HFF-Myc (cell line): ENCODE data around the gene ING5.
"Not testable (repeated sequence)": the region's sequence is repeated elsewhere in the genome, so short reads cannot be mapped to it uniquely, and the experiment has no call there.

ENCODE experiments used
- DNase-seq: peaks from one replicate; pipeline ENCODE4 v3.0.0-alpha.2; 2011; ENCODE audit warnings: low read depth; ENCODE audit errors: extremely low read depth
- H3K4me3 ChIP-seq: replicated peaks from 2 replicates; pipeline ENCODE4 v1.5.1; 2011; ENCODE audit warnings: low read depth, mild to moderate bottlenecking, control low read depth, low read length
- CTCF ChIP-seq: IDR thresholded peaks from 2 replicates; pipeline ENCODE4 v1.5.1; 2012; ENCODE audit warnings: mild to moderate bottlenecking, low read depth, low read length, control low read depth; ENCODE audit errors: missing control alignments

ING5 gene

GRCh38 chr2:241730671-241731293, 28.9 kb downstream of the ING5 start:
- no peak overlapping the region for H3K4me3 ChIP-seq
- no peak for DNase-seq
- no peak for TF ChIP-seq CTCF

GRCh38 chr2:241732513-241733186, 30.8 kb downstream of the ING5 start:
- DNase-seq, H3K4me3 ChIP-seq: not testable (repeated sequence)
- peak; percentile 31 for TF ChIP-seq CTCF

- peak overlapping the region; percentile 80 for H3K4me3 ChIP-seq
- DNase-seq, result no peak
- TF ChIP-seq CTCF, result no peak
Observed at GRCh38 chr2:241733391-241734207, 31.8 kb downstream of the ING5 start.

GRCh38 chr2:241734208-241734466, 32.3 kb downstream of the ING5 start:
- DNase-seq, result no peak

GRCh38 chr2:241734467-241735208, 32.8 kb downstream of the ING5 start, which contains the start of gene D2HGDH:
D2HGDH (plus strand) TSS chr2:241734630; CDS start chr2:241735225, 595 bp downstream.
- H3K4me3 ChIP-seq, result peak within 1 kb of the TSS; percentile 80
- TF ChIP-seq CTCF, result no peak
- DNase-seq, result peak; percentile 22

More at GRCh38 chr2:241734208-241734466, 32.3 kb downstream of the ING5 start:
- H3K4me3 ChIP-seq, result peak overlapping the region; percentile 80
- TF ChIP-seq CTCF, result no peak

GRCh38 chr2:241736111-241736510, 34.3 kb downstream of the ING5 start:
- no peak for DNase-seq
- H3K4me3 ChIP-seq, result peak overlapping the region; percentile 80
- no peak for TF ChIP-seq CTCF
